CD4-positive, alpha-beta T cell (primary cell): ENCODE results near the gene IQCE. TPM values are rescaled to one million over a fixed set of nuclear protein-coding genes. Genes with fewer than 3 reads are reported as not detected.
"Not testable (repeated sequence)": the region's sequence is repeated elsewhere in the genome, so short reads cannot be mapped to it uniquely, and the experiment has no call there.

Source experiments
- ATAC-seq: fragments of 200-7000 bp; cut with Tn5 transposase; one replicate; pipeline ENCODE4 v1.10.0; 2022; ENCODE audit warnings: mild to moderate bottlenecking; ENCODE audit not compliant: poor library complexity
- CTCF ChIA-PET: fragments of 350-600 bp; sonication (Branson Sonifier 250); formaldehyde crosslinking; loops from one replicate; lab custom pipeline; 2021; ENCODE audit warnings: antibody characterized with exemption, inconsistent platforms; lab: Charles Lee
- POLR2A ChIA-PET: fragments of 350-600 bp; sonication (Branson Sonifier 250); formaldehyde crosslinking; loops from one replicate; lab custom pipeline; 2021; ENCODE audit warnings: antibody characterized with exemption, inconsistent platforms; lab: Charles Lee
- DNase-seq, 14 experiments: peaks; one replicate each; pipeline ENCODE4 v3.0.0-alpha.2; 2013 to 2020; ENCODE audit warnings: mixed read lengths in 2 of 14
- H3K27ac ChIP-seq, 2 donors: one replicate each; pipeline versions ENCODE4 v1.5.1 to v1.7.0; 2013; ENCODE audit warnings: low read length in 2 of 2, low read depth in 1 of 2, mild to moderate bottlenecking in 1 of 2
- H3K27me3 ChIP-seq, 2 experiments: 1 replicate in 1 of 2; 2 replicates in 1 of 2; pipeline versions ENCODE4 v1.6.1 to v1.7.0; 2013; ENCODE audit warnings: low read length in 2 of 2, control low read depth in 1 of 2, mild to moderate bottlenecking in 1 of 2, moderate library complexity in 1 of 2; ENCODE audit not compliant: insufficient read depth in 2 of 2, control insufficient read depth in 1 of 2
- H3K36me3 ChIP-seq: one replicate; pipeline ENCODE4 v1.6.1; 2013; ENCODE audit warnings: low read length, control low read depth; ENCODE audit not compliant: insufficient read depth
- H3K4me1 ChIP-seq: one replicate; pipeline ENCODE4 v1.6.1; 2013; ENCODE audit warnings: low read length, control low read depth; ENCODE audit not compliant: insufficient read depth
- H3K4me3 ChIP-seq: one replicate; pipeline ENCODE4 v1.5.1; 2013; ENCODE audit warnings: mild to moderate bottlenecking, low read length, moderate library complexity
- H3K9me3 ChIP-seq, 2 experiments: 1 replicate in 1 of 2; 2 replicates in 1 of 2; pipeline versions ENCODE4 v1.6.1 to v1.7.0; 2013; ENCODE audit warnings: low read length in 2 of 2, mild to moderate bottlenecking in 2 of 2, control low read depth in 1 of 2, moderate library complexity in 1 of 2; ENCODE audit not compliant: control insufficient read depth in 1 of 2, insufficient read depth in 1 of 2
- H3K27ac Mint-ChIP-seq: one replicate; pipeline ENCODE4 v1.8.0; 2020; ENCODE audit warnings: mixed read lengths
- H3K27me3 Mint-ChIP-seq: one replicate; pipeline ENCODE4 v1.8.0; 2021; ENCODE audit warnings: mixed read lengths
- H3K36me3 Mint-ChIP-seq: one replicate; pipeline ENCODE4 v1.8.0; 2021; ENCODE audit warnings: low read depth, mixed read lengths
- H3K4me1 Mint-ChIP-seq: one replicate; pipeline ENCODE4 v1.8.0; 2021; ENCODE audit warnings: low read depth, mixed read lengths
- H3K4me3 Mint-ChIP-seq: one replicate; pipeline ENCODE4 v1.8.0; 2020; ENCODE audit warnings: mild to moderate bottlenecking, mixed read lengths
- H3K9me3 Mint-ChIP-seq: one replicate; pipeline ENCODE4 v1.8.0; 2020; ENCODE audit warnings: mixed read lengths
- intact Hi-C, 2 experiments: fragments of 100-400 bp; cut with DNase I in 1 of 2; cut with micrococcal nuclease in 1 of 2; formaldehyde crosslinking; loops; one replicate each; pipeline versions ENCODE4 v1.15.1 to v1.9.0; 2023 to 2025; cut with DNase I, micrococcal nuclease
- total RNA-seq, 174 experiments: library from RNA in 2 of 174; stranded (reverse) in 2 of 174; gene quantifications; one replicate each; pipeline ENCODE4 v1.2.3 and lab custom pipeline; 2021 to 2026
- TF ChIP-seq, protein P1 (sequence below): fragments of 200-600 bp; IDR thresholded peaks from one replicate; pipeline ENCODE4 v1.8.0; 2022; ENCODE audit warnings: antibody characterized with exemption, mild to moderate bottlenecking

The IQCE gene
- total RNA-seq, 2 experiments from 2014 or later = 4.3 to 5.6 TPM

DNA sequence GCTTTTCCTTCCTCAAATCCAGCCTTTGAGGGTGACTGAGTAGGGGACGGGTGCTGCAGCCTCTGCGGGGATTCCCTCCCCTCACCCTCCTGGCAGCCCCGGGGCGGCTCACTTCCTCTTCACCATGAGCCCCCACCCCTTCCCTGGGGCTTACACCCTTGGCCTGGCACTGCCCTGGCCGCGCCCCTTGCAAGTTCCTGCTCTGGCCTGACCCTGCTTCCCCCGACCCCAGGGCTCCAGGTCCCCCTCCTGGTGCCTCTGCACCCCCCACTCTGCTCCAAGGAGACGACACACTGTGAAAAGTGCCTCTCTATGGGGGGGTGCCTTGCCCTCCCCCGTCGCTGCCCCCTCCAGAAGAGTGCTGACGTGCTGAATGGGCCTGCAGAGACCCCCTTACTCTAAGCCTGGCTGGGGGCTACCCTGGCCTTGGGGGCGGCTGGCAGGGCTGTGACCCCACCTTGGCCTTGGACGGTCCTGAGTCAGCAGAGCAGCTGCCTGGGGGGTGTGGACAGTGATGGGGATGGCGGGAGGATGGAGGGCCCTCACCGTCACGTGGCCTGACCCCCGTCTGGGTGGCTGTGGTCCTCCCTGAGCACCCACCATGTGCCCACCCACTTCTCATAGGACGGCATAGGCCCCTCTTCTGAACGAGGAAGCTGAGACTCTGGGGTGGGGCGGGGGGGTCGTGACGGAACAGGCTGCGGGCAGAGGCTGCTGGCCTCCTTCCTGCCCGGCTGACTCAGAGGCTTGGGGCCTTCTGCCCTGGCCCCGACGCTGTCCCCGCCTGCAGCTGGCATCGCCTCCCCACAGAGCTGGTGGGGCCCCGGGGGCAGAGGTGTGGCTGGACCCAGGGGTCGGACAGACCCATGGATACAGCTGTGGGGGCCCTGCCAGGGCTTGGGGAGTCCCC is 29.4 kb upstream of the IQCE start:
- H3K4me3 Mint-ChIP-seq = peak overlapping the region; percentile 84
- TF ChIP-seq, protein P1, sequence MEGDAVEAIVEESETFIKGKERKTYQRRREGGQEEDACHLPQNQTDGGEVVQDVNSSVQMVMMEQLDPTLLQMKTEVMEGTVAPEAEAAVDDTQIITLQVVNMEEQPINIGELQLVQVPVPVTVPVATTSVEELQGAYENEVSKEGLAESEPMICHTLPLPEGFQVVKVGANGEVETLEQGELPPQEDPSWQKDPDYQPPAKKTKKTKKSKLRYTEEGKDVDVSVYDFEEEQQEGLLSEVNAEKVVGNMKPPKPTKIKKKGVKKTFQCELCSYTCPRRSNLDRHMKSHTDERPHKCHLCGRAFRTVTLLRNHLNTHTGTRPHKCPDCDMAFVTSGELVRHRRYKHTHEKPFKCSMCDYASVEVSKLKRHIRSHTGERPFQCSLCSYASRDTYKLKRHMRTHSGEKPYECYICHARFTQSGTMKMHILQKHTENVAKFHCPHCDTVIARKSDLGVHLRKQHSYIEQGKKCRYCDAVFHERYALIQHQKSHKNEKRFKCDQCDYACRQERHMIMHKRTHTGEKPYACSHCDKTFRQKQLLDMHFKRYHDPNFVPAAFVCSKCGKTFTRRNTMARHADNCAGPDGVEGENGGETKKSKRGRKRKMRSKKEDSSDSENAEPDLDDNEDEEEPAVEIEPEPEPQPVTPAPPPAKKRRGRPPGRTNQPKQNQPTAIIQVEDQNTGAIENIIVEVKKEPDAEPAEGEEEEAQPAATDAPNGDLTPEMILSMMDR = no peak
- H3K4me3 ChIP-seq = peak overlapping the region; percentile 35
- H3K27me3 Mint-ChIP-seq = no peaks in the 10 kb centered on the region
- CTCF ChIA-PET = interaction anchor here (0.9 to 1.2 kb wide), 2 partner anchors 8 to 88 kb away, joined by 3 to 6 read pairs; no protein-coding TSS in a partner anchor
- peak overlapping the region; percentile 98 for H3K27ac Mint-ChIP-seq
- intact Hi-C loops = loop anchor here (1.0 to 10.0 kb wide), 4 partner anchors 7 to 1295 kb away; partner anchors contain the start of genes BRAT1 (in 1 of the 2) and UNCX (in 1 of the 2)
- ATAC-seq = peak; percentile 27
- no peaks in the 10 kb centered on the region for H3K9me3 Mint-ChIP-seq
- peaks cover 71% of the 10 kb centered on the region for H3K4me1 ChIP-seq
- POLR2A ChIA-PET = interaction anchor here (0.5 to 12.9 kb wide), 9 partner anchors 9 to 1369 kb away, joined by 3 to 218 read pairs (median 4); partner anchors contain the start of gene ZFAND2A
- H3K9me3 ChIP-seq = no peaks in the 10 kb centered on the region
- H3K36me3 ChIP-seq = peaks cover 47% of the 10 kb centered on the region
- peak in 11 of 14 experiments; percentile 44 to 87 (median 60) for DNase-seq
- H3K36me3 Mint-ChIP-seq = peaks cover 43% of the 10 kb centered on the region
- H3K4me1 Mint-ChIP-seq = peaks cover 54% of the 10 kb centered on the region
- H3K27ac ChIP-seq = peak overlapping the region; percentile 88 to 98
- no peaks in the 10 kb centered on the region for H3K27me3 ChIP-seq

DNA sequence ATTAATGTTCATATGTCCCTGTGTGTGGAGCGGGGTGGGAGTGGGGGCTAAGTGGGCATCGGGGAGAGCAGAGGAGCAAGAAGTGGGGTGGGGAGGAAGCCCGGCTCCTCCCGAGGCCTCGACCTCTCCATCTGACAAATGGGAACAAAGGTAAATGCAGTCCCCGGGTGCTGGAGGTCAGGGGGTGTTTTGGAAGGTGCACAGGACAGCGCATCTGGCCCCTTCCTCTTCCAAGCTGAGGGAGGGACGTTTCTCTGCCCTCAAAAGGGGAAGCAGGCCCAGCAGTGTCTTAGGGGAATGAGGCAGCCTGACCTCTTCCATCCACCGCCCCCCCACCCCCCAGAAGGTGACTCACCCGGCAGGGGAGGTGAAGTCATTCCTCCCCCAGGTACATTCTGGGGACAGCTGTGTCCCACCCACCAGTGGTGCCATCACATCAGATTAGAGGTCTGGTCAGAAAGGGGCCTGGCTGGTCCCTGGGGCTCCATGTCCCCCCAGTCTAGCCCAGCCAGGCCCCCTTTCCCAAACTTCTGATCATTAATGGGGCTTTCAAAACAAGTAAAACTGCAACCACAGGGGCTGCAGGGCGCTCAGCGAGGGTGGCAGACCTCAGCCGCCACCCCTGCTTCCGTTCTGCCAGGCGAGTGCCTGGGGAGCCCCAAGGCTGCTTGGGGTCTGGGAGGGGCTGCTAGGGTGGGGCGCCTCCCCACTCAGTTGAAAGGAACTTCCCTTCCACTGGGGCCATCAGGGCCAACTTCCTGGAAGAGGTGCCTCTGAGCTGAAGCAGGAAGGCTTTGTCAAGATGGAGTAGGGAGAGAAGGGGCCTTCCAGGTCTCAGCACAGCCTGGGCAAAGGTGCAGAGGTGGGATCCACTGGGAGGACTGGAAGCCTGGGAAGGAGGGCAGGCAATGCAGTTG is 28.4 kb upstream of the IQCE start:
- peaks cover 43% of the 10 kb centered on the region for H3K36me3 Mint-ChIP-seq
- peaks cover 54% of the 10 kb centered on the region for H3K4me1 Mint-ChIP-seq
- ATAC-seq = peak; percentile 71
- H3K4me1 ChIP-seq = peaks cover 62% of the 10 kb centered on the region
- POLR2A ChIA-PET = interaction anchor here (0.6 to 12.9 kb wide), 11 partner anchors 8 to 597 kb away, joined by 3 to 218 read pairs (median 3); no protein-coding TSS in a partner anchor
- H3K9me3 Mint-ChIP-seq = no peaks in the 10 kb centered on the region
- intact Hi-C loops = loop anchor here in 1 of 2 experiments (1.0 to 2.0 kb wide), 2 partner anchors 8 to 22 kb away; no protein-coding TSS in a partner anchor
- H3K27me3 ChIP-seq = no peaks in the 10 kb centered on the region
- peak overlapping the region; percentile 88 to 98 for H3K27ac ChIP-seq
- H3K4me3 Mint-ChIP-seq = peak overlapping the region; percentile 84
- peak overlapping the region; percentile 98 for H3K27ac Mint-ChIP-seq
- TF ChIP-seq, protein P1 = no peak
- H3K36me3 ChIP-seq = peaks cover 38% of the 10 kb centered on the region
- CTCF ChIA-PET = interaction anchor here (0.9 to 1.2 kb wide), 2 partner anchors 9 to 87 kb away, joined by 3 to 6 read pairs; no protein-coding TSS in a partner anchor
- H3K9me3 ChIP-seq = no peaks in the 10 kb centered on the region
- peak overlapping the region; percentile 35 for H3K4me3 ChIP-seq
- no peaks in the 10 kb centered on the region for H3K27me3 Mint-ChIP-seq
- peak; percentile 61 to 93 (median 81) for DNase-seq

DNA sequence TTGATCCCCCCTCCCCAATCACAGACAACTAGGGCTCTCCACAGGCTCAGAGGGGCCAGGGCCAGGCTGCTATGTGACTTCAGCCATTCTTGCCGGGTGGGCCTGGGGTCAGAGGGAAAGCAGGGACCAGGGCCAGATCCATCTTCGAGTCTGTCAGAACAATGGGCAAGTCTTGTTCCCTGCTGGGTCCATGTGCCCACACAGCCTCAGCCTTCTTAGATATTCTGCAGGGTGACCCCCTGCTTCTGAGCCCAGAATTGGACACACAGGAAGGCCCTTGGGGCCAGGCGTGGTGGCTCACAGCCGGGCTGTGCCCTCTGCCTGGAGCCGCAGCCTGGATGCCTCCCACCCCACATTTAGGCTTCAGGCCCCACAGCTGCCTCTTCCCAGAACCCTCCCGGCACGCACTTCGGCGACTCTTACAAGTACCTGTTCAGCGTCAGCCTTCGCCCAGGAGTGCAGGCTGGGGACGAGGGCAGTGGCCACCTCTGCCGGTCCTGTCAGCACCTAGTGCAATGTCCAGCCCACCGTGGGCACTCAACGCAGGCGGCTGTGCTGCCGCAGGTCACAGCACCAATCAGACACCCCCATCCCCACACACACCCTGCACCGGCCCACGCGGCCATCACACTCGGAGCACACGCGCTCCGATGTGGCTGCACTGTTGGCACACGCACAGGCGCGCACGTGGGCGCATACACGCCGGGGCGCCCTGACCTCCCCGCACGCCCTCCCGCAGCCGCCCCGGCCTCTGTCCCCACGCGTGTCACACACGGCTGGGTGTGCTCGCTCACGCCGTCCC is 27.6 kb upstream of the IQCE start:
- intact Hi-C loops = loop anchor here in 1 of 2 experiments (1.0 to 2.0 kb wide), 2 partner anchors 9 to 22 kb away; no protein-coding TSS in a partner anchor
- POLR2A ChIA-PET = interaction anchor here (0.6 to 12.9 kb wide), 6 partner anchors 9 to 25 kb away, joined by 3 to 218 read pairs (median 4); no protein-coding TSS in a partner anchor

DNA sequence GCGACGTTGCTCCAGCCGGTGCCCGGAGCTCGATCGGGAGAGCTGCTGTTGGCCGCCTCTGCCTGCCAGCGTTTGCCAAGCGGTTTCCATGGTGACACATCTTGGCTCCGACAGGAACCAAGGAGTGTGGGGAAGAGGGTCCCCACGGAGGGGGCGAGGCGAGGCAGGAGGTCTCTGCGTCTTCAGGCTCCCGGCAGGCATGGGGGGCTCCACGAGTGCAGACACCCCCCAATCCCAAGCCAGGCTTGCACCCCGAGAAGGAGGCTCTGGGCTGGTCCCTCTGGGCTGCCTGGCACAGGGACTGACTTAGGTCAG is 27.0 kb upstream of the IQCE start:
- H3K27ac ChIP-seq, CTCF ChIA-PET, ATAC-seq, H3K4me3 Mint-ChIP-seq, H3K4me3 ChIP-seq, H3K9me3 Mint-ChIP-seq, H3K9me3 ChIP-seq, POLR2A ChIA-PET, H3K27me3 ChIP-seq, H3K27me3 Mint-ChIP-seq: not testable (repeated sequence)
- Mint-ChIP-seq H3K4me1 (peaks cover 42% of the 10 kb centered on the region), H3K27ac (peak overlapping the region; percentile 74), H3K36me3 (peaks cover 31% of the 10 kb centered on the region)
- intact Hi-C loops = loop anchor here in 1 of 2 experiments (2.0 kb wide), 1 partner anchor 23 kb away; no protein-coding TSS in a partner anchor
- H3K36me3 ChIP-seq = peaks cover 24% of the 10 kb centered on the region
- peak in 3 of 14 experiments; percentile 7 to 33 (median 23) for DNase-seq
- H3K4me1 ChIP-seq = peaks cover 47% of the 10 kb centered on the region

More for the DNA sequence above, 27.6 kb upstream of the IQCE start:
- not testable (repeated sequence) for H3K9me3 Mint-ChIP-seq, H3K4me3 ChIP-seq, H3K9me3 ChIP-seq, H3K27me3 Mint-ChIP-seq, H3K27me3 ChIP-seq
- H3K27ac Mint-ChIP-seq = peak overlapping the region; percentile 98
- H3K4me3 Mint-ChIP-seq = peak overlapping the region; percentile 84
- H3K4me1 Mint-ChIP-seq = peaks cover 47% of the 10 kb centered on the region
- ATAC-seq = peak; percentile 0
- DNase-seq = peak in 2 of 14 experiments; percentile 9 to 34
- H3K36me3 Mint-ChIP-seq = peaks cover 36% of the 10 kb centered on the region
- H3K4me1 ChIP-seq = peaks cover 53% of the 10 kb centered on the region
- peak overlapping the region; percentile 88 to 98 for H3K27ac ChIP-seq
- peaks cover 29% of the 10 kb centered on the region for H3K36me3 ChIP-seq
- CTCF ChIA-PET = interaction anchor here (1.2 kb wide), 1 partner anchor 10 kb away, joined by 6 read pairs; no protein-coding TSS in a partner anchor
